NOMO-1 treated with DMSO at 0.1 percent for 48 hours (cell line): Measurements from ENCODE around the gene MIS18A.

Source experiments
- DNase-seq: peaks from one replicate; lab custom pipeline; 2025; ENCODE audit not compliant: unreplicated experiment; lab: John Stamatoyannopoulos, UW

The MIS18A gene

DNA sequence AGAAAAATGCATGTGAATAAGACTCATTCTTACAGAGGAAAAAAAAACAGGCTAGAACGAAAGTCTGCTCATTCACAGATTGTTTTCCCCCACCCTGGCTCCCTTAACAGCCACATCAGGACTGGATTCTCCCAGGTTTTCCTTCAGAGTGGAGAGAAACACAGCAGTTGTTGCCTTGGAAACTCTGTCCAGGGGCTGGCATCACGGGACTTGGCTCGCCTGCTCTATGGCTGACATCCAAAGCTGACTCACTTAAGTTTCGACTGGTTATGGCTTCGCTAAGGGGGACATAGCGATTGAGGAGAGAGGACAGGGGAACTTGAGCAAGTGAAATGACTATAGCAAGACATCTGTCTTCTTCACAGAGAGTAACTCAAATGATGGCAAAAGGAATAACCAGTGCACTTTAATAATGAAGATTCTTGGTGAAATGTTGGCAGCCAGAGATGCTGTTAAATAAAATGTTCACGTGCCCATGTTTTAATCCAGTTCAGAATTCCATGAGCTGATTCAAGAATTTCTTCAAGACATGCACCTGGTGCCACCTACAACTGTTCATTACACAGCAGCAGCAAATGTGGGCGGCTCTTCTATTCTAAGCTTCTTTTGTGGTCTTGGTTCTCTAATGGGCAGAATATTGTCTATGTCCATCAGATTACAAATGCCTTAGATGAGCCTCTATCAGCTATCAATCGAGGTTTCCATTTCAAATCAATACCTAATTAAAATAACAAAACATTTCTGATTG lies 21.8 kb downstream of the MIS18A start:
- no peak for DNase-seq

DNA sequence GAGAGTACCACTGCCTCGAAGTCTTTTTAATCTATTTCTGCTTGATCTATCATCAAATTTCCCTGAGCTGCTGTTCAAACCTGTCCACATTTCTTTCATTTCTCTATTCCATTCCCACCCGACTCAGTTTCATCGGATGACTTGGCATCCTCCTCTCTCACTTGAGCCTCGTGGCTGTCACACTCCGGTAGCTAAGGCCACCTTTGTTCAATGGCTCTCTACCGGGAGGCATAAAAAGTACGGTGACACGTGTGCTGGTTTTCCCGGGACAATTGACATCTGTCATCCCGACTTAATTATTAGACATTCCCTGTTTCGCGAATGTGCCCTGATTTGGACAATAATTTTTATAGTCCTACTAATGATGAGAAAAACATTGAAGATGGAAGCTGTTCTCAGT lies 22.6 kb downstream of the MIS18A start:
- DNase-seq, result no peak

DNA sequence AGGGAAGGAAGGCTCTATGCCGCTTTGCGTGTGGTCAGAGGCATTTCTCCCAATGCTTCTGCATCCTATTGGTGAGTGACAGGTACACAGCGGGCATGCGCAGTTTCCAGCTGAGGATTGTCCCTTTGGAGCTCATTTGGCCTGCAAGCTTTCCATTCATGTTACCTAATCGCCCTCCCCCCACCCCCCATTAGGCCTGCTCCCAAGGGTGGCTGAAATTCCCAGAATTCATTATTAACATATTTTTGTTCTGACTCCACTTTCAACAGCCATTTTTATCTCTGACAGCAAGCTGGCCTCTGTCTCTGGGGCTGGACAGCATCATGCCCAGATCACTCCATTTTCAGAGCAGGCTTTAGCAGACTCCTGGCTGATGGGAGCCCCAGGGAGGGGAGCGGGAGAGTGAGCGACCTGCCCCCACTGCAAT lies 25.6 kb downstream of the MIS18A start:
- no peak for DNase-seq

DNA sequence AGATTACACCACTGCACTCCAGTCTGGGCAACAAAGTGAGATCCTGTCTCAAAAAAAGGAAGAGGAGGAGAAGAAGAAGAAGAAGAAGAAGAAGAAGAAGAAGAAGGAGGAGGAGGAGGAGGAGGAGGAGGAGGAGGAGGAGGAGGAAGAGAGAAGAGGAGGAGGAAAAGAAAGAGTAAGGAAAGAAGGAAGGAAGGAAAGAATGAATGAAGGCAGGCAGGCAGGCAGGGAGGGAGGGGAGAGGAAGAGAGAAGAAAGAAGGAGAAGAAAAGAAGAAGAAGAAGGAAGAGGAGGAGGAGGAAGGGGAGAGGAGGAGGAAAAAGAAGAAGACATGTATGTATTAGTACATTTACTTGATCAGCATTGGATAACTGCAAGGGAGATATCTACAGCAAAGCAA lies 26.7 kb downstream of the MIS18A start:
- no peak for DNase-seq

DNA sequence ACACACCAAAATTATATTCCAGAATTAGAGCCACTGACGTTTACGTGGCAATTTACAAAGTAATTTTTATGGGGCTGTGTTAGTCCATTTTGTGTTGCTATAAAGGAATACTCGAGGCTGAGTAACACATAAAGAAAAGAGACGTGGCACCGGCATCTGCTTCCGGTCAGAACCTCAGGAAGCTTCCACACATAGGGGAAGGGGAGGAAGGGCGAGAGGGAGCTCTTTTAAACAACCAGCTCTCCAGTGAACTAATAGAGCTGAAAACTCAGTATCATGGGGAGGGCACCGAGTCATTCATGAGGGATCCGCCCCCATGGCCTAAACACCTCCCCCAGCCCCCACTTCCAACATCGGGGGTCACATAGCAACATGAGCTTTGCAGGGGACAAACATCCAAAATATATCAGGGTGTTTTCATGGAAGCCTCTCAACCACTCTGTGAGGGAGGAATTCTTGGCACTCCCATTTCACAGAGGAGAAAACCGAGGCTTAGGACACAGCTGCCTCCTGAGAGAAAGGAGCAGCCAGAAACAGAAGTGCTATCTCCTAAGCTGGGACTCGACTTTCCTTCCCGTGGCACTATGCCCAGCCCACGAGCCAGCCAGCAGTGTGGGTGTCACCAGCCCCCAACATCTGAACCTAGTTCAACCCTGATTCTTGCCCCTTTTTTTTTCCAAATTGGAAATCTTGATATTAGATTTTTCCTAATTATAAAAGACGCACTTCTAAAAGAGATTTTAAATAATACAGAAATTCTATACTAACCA lies 29.2 kb downstream of the MIS18A start:
- no peak for DNase-seq

DNA sequence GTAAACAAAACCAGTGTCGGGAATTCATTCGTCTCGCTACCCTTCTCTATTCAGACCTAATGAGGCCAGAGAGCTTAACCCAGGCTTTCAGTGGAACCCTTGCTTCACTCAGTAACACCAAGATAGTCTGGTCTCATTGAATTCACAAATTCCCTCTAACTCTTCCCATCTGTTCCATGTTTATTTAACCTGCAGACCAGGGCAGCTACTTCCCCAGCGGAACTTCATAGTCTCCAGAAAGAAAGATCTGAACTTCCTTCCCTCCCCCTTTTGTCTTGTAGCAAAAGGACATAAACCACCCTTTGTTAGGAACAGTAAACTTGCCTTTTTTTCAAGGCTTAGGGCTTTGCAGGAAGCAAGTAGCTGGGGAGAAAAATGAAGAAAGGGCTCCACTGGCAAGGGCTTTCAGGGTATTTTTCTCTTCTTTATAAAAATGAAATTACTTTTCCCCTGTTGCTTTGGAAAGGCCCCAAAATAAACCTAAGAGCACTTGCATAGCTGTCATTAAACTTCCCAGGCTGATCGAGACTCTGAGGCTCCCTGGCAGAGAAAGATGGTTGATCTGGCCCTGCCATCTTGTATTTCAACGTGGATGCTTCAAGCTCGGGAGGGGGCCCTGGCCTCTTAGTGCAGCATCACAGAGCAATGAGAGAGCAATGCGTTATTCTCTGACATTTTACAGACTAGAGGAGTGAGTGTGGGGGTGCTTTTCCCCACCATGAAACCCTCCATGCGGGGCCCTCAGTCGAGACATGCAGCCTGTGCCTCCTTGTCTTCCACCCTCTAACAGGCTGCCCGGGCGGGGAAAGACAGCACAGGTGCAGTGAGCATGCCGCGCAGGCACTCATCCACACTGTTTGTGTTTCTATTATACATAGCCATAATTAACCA lies 30.0 kb downstream of the MIS18A start:
- no peak for DNase-seq

DNA sequence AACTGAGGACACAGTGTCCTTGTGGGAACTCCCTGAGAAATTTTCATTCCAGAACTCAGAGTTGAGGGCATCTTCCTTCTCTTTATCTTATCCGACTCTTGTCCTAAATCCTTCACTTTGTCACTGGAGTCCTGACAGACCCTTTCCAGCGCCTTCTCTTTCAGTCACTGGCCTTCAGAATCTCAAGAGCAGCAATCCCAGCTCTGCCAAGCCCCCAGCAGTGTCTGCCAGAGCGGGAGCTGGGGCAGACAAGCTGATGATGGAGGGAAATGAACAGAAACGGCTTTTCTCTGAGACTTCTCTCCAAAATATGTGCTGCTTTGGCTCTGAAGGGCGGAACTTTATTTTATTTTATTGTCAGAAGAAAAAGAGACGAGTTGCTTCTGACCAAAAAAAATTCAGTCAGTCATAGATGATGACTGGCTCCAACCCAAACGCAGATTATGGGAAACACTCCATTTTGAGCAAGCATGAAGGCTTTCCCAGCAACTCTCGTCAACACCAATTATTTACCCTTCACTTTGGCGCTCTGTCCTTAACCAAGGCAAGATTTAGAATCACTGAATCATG lies 32.2 kb downstream of the MIS18A start:
- no peak for DNase-seq

DNA sequence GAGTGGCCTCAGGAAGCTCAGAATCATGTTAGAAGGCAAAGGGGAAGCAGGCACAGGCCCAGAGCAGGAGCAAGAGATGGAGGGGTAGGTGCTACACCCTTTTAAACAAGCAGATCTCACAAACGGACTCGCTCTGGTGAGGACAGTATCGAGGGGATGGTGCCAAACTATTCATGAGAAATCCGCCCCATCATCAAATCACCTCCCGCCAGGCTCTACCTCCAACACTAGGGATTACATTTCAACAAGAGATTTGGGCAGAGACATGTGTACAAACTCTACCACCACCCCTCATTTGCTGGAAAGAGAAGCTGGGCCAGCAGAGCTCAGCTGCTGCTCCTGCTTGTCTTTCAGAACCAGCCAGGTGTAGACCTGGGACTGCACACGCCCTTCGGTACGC lies 32.9 kb downstream of the MIS18A start:
- DNase-seq, result no peak

DNA sequence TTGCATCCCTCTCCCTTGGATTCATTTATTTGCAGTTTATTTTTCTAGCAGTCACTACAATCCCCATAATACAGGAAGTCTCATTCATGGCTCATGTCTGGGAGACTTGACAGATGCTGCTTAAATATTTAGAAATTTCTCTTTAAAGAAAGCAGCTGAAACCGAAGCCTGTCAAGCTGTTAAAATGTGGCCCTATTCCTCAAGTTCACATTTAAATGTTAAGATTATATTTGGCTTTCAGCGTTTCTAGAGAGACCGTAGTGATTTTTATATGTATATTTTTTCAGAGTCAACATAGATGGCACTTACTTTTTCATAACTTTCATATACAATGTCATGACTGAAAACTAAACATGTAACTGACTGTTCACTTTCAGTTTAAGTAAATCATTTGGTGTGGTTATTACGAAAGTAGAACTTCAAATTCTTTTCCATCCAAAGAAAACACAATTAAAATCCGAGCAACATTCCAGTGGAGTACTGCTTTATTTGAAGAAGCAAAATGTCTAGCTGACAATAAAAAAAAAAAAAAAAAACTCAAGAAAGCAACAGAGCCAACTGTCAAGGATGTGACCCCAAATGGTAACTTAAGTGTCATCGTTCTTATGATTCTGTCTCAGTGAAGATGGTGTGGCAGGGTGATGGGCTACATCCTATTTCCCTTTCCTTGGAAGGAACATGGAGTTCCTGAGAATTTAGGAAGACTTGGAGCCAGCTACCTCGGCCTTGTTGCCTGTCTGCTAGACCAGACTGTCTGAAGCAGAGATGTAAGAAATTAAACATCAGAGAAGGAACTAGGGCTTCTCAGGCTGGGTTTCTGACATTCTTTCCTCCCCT lies 37.8 kb downstream of the MIS18A start:
- DNase-seq, result no peak

DNA sequence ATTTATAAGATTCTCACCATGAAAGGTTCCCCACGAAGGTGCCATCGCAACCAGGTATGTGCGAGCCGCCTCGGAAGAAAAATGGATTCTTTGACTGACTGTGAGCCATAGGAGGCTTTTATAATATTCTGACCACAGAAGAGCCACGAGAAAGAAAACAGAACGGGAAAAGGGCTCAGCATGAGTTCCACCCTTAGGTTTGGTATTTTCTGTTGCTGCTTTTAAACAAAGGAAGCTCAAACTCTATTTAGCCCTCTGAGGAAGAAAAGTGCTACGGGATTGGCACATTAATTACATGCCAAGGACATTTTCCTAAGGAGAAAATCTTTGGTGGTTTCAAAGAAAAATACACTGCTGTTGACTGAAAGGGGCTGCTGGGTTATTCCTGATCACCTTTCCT lies 39.3 kb downstream of the MIS18A start:
- DNase-seq, result no peak

DNA sequence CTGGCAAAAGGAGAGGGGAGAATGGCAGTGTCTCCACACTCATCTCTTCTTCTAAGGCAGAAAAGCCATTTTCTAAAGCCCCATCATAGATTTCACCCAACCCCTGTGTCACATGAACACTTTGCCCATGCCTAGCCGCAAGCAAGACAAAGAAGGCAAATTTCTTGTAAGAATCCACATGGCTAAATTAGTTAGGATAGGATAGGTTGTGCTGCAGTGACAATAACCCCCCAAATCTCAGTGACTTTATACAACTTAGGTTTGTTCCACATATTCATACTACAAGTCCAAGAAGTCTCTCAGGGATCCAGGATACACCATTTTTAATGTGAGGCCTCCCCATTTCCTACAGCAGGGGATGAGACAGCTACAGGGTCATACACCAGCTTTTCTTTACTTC lies 40.8 kb downstream of the MIS18A start:
- DNase-seq, result no peak

DNA sequence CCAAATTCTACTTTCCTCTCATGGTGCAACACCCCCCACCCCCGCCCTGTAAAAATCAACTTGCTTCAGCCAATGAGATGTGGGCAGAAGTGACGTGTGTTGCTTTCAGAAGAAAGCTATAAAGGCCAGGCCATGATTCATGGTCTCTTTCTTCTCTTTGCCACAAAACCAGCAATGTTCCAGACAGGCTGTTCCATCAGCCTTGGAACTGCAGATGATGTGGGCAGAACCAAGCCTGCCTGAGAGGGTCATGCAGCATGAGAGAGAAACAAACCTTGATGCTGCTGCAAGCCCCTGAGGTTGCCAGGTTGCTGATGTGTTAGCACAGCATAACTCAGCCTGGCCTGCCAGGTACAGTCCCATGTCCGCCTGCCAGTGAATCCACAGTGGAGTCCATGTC lies 41.8 kb downstream of the MIS18A start:
- DNase-seq, result no peak

DNA sequence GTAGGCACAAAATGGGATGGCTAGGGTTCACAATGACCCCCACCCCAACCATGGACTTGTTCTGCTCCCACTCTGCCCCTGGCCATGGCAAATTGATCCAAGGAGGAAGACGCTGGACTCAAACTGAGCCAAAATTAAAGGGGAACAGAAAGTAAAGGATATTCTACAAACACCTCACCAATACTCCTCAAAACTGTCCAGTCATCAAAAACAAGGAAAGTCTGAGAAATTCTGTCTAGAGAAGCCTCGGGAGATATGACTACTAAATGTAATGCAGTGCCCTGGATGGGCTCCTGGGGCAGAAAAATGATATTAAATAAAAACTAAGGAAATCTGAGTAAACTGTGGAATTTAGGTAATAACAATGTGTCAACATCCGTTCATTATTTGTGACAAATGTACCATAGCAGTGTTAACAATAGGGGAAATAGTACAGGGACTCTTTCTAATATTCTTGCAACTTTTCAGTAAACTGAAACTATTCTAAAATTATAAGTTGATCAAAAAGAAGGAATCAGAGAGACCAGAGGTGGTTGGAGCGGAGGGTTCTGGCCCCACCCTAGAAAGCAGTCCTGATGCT lies 45.0 kb downstream of the MIS18A start:
- no peak for DNase-seq

DNA sequence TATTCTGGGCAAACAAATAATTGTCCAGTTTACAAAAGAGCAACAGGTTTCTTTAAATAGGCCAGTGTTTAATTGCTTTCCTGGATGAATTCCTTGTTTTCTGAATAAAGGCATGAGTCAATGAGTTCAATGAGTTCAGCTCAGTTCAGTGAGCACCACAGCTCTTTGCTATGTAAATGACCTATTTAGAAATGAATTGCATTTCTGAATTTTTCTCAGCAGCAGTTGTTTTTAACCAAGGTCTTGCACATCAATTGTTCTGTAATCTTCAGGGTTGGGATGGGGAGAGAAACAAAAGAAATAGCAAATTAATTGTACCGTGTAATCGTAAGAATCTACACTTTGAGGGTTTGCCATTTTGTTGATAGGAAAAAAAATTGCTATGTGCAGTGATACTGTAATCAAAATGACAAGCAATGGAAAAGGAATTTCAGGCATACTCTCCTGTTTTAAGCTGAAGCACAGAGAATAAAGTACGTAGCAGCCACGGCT lies 45.7 kb downstream of the MIS18A start:
- DNase-seq, result no peak

DNA sequence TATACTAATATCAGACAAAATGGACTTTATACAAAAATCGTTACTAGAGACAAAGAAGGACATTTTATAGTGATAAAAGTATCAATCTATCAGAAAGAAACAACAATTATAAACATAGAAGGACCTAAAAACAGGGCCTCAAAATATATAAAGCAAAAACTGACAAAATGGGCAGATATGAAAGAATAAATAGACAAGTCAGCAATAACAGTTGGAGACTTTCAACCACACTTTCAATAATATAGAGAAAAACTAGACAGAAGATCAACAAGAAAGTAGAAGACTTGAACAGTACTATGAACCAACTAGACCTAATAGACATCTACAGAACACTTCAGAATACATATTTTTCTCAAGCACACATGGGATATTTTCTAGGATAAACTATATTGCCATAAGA lies 52.4 kb downstream of the MIS18A start:
- DNase-seq, result no peak
